ENCODE data around the gene UMODL1.

Gene UMODL1

GRCh38 chr21:42031816-42032215, 39.3 kb upstream of the UMODL1 start:
- H3K4me3 ChIP-seq (replicated peaks; ENCODE audit: low read depth, low read length): no peak overlapping the region
- no peak for DNase-seq (ENCODE audit: extremely low read depth, low read depth)
- no peak for TF ChIP-seq CTCF (IDR thresholded peaks at IDR 0.05; ENCODE audit: low read depth, low read length, missing control alignments)

GRCh38 chr21:42032266-42032665, 38.9 kb upstream of the UMODL1 start:
- no peak overlapping the region for H3K4me3 ChIP-seq (replicated peaks; ENCODE audit: low read depth, low read length)
- no peak for DNase-seq (ENCODE audit: extremely low read depth, low read depth)
- TF ChIP-seq CTCF (IDR thresholded peaks at IDR 0.05; ENCODE audit: low read depth, low read length, missing control alignments): no peak

- no peak for DNase-seq (ENCODE audit: extremely low read depth, low read depth)
- no peak for TF ChIP-seq CTCF (IDR thresholded peaks at IDR 0.05; ENCODE audit: low read depth, low read length, missing control alignments)
- no peak overlapping the region for H3K4me3 ChIP-seq (replicated peaks; ENCODE audit: low read depth, low read length)
These were observed 38.1 kb upstream of the UMODL1 start for GRCh38 chr21:42032968-42033367.

GRCh38 chr21:42036313-42036712, 34.8 kb upstream of the UMODL1 start:
- DNase-seq (ENCODE audit: extremely low read depth, low read depth): no peak

GRCh38 chr21:42037516-42037915, 33.6 kb upstream of the UMODL1 start:
- TF ChIP-seq CTCF (IDR thresholded peaks at IDR 0.05; ENCODE audit: low read depth, low read length, missing control alignments): no peak
- DNase-seq (ENCODE audit: extremely low read depth, low read depth): no peak
- no peak overlapping the region for H3K4me3 ChIP-seq (replicated peaks; ENCODE audit: low read depth, low read length)

More at GRCh38 chr21:42036313-42036712, 34.8 kb upstream of the UMODL1 start:
- no peak overlapping the region for H3K4me3 ChIP-seq (replicated peaks; ENCODE audit: low read depth, low read length)
- no peak for TF ChIP-seq CTCF (IDR thresholded peaks at IDR 0.05; ENCODE audit: low read depth, low read length, missing control alignments)

GRCh38 chr21:42037943-42038342, 33.2 kb upstream of the UMODL1 start:
- no peak for TF ChIP-seq CTCF (IDR thresholded peaks at IDR 0.05; ENCODE audit: low read depth, low read length, missing control alignments)
- no peak overlapping the region for H3K4me3 ChIP-seq (replicated peaks; ENCODE audit: low read depth, low read length)
- DNase-seq (ENCODE audit: extremely low read depth, low read depth): no peak

GRCh38 chr21:42038393-42038792, 32.7 kb upstream of the UMODL1 start:
- H3K4me3 ChIP-seq (replicated peaks; ENCODE audit: low read depth, low read length): no peak overlapping the region
- no peak for DNase-seq (ENCODE audit: extremely low read depth, low read depth)
- TF ChIP-seq CTCF (IDR thresholded peaks at IDR 0.05; ENCODE audit: low read depth, low read length, missing control alignments): no peak
